KOPT-K1 (cell line): ENCODE measurements around the gene RAD23A.

Experiments
- H3K27ac ChIP-seq: fragments of 200-600 bp; sonication (generic); 2 replicates; pipeline ENCODE4 v1.5.1; 2016; ENCODE audit warnings: antibody characterized with exemption, mild to moderate bottlenecking, low read depth, low read length; ENCODE audit not compliant: poor library complexity, severe bottlenecking
- H3K36me3 ChIP-seq: fragments of 200-600 bp; sonication (generic); 2 replicates; pipeline ENCODE4 v1.5.1; 2017; ENCODE audit warnings: antibody characterized with exemption, mild to moderate bottlenecking, low read length, moderate library complexity; ENCODE audit not compliant: insufficient read depth
- H3K9me3 ChIP-seq: fragments of 200-600 bp; sonication (generic); 2 replicates; pipeline ENCODE4 v1.5.1; 2017; ENCODE audit warnings: antibody characterized with exemption, low read length, mild to moderate bottlenecking; ENCODE audit not compliant: insufficient read depth, poor library complexity, severe bottlenecking

The RAD23A gene

GRCh38 chr19:12983542-12984142, 38.0 kb downstream of the RAD23A start:
- no peaks in the 10 kb centered on the region for H3K36me3 ChIP-seq
- H3K9me3 ChIP-seq, result no peaks in the 10 kb centered on the region
- H3K27ac ChIP-seq, result no peak overlapping the region

GRCh38 chr19:12984143-12984627, 38.5 kb downstream of the RAD23A start:
- H3K36me3 ChIP-seq, result no peaks in the 10 kb centered on the region
- H3K27ac ChIP-seq, result no peak overlapping the region
- H3K9me3 ChIP-seq, result no peaks in the 10 kb centered on the region

GRCh38 chr19:12984683-12985048, 39.0 kb downstream of the RAD23A start:
- Histone ChIP-seq H3K36me3 (no peaks in the 10 kb centered on the region), H3K27ac (no peak overlapping the region), H3K9me3 (no peaks in the 10 kb centered on the region)

- Histone ChIP-seq H3K9me3 (no peaks in the 10 kb centered on the region), H3K27ac (no peak overlapping the region), H3K36me3 (no peaks in the 10 kb centered on the region)
Measured at GRCh38 chr19:12985049-12985776, 39.6 kb downstream of the RAD23A start.

- no peak overlapping the region for H3K27ac ChIP-seq
Measured at GRCh38 chr19:12986726-12987125, 41.1 kb downstream of the RAD23A start.

GRCh38 chr19:12987190-12987589, 41.5 kb downstream of the RAD23A start:
- H3K9me3 ChIP-seq, result no peaks in the 10 kb centered on the region
- H3K27ac ChIP-seq, result no peak overlapping the region
- H3K36me3 ChIP-seq, result no peaks in the 10 kb centered on the region

More at GRCh38 chr19:12986726-12987125, 41.1 kb downstream of the RAD23A start:
- H3K9me3 ChIP-seq, result no peaks in the 10 kb centered on the region
- H3K36me3 ChIP-seq, result no peaks in the 10 kb centered on the region

GRCh38 chr19:12987781-12988180, 42.1 kb downstream of the RAD23A start:
- H3K36me3 ChIP-seq, result no peaks in the 10 kb centered on the region
- H3K9me3 ChIP-seq, result no peaks in the 10 kb centered on the region

GRCh38 chr19:12990431-12990830, 44.8 kb downstream of the RAD23A start:
- no peaks in the 10 kb centered on the region for H3K9me3 ChIP-seq
- H3K27ac ChIP-seq, result no peak overlapping the region
- H3K36me3 ChIP-seq, result no peaks in the 10 kb centered on the region

More at GRCh38 chr19:12987781-12988180, 42.1 kb downstream of the RAD23A start:
- no peak overlapping the region for H3K27ac ChIP-seq

- Histone ChIP-seq H3K9me3 (no peaks in the 10 kb centered on the region), H3K27ac (no peak overlapping the region), H3K36me3 (no peaks in the 10 kb centered on the region)
Measured at GRCh38 chr19:12990853-12991252, 45.2 kb downstream of the RAD23A start.

- Histone ChIP-seq H3K36me3 (no peaks in the 10 kb centered on the region), H3K9me3 (no peaks in the 10 kb centered on the region), H3K27ac (no peak overlapping the region)
Measured at GRCh38 chr19:12991296-12991695, 45.6 kb downstream of the RAD23A start.

GRCh38 chr19:12992729-12993128, 47.1 kb downstream of the RAD23A start:
- H3K36me3 ChIP-seq, result no peaks in the 10 kb centered on the region
- H3K27ac ChIP-seq, result no peak overlapping the region
- H3K9me3 ChIP-seq, result no peaks in the 10 kb centered on the region

- Histone ChIP-seq H3K27ac (no peak overlapping the region), H3K36me3 (no peaks in the 10 kb centered on the region; the same call in 1 of the 2 replicates), H3K9me3 (no peaks in the 10 kb centered on the region)
Measured at GRCh38 chr19:12993562-12993961, 47.9 kb downstream of the RAD23A start.

GRCh38 chr19:12994701-12995595, 49.3 kb downstream of the RAD23A start, which contains the start of gene NFIX:
Gene NFIX, plus strand, starts transcription at chr19:12995475. Its CDS starts 363 bp downstream, at chr19:12995838.
- H3K36me3 ChIP-seq, result no peaks in the 10 kb centered on the region; the same call in 1 of the 2 replicates
- no peaks in the 10 kb centered on the region for H3K9me3 ChIP-seq
- H3K27ac ChIP-seq, result no peak within 1 kb of the TSS

- Histone ChIP-seq H3K9me3 (no peaks in the 10 kb centered on the region), H3K27ac (no peak overlapping the region), H3K36me3 (no peaks in the 10 kb centered on the region; the same call in 1 of the 2 replicates)
Measured at GRCh38 chr19:12995596-12996405, 50.1 kb downstream of the RAD23A start.
